Right atrium auricular region (tissue), 2 donors: ENCODE measurements around the gene PGP. TPM values are rescaled to one million over a fixed set of nuclear protein-coding genes. Genes with fewer than 3 reads are reported as not detected.
A peak's percentile ranks its signal among the peaks of the same experiment; 100 is the strongest.

ENCODE experiments used
- DNase-seq: peaks from one replicate; pipeline ENCODE4 v3.0.0-alpha.2; 2019; ENCODE audit warnings: low spot score
- H3K27ac ChIP-seq, 2 donors: fragments of 200-600 bp; sonication (generic); 1 replicate in 1 of 2; 2 replicates in 1 of 2; pipeline ENCODE4 v1.5.1; 2016 to 2019
- H3K27me3 ChIP-seq, 2 donors: fragments of 200-600 bp; sonication (generic); one replicate each; pipeline versions ENCODE4 v1.5.1 to v1.6.0; 2017 to 2019
- H3K36me3 ChIP-seq: fragments of 200-600 bp; sonication (generic); one replicate; pipeline ENCODE4 v1.5.1; 2016
- H3K4me1 ChIP-seq, 2 donors: fragments of 200-600 bp; sonication (generic); one replicate each; pipeline versions ENCODE4 v1.5.1 to v1.6.0; 2017 to 2019
- H3K4me3 ChIP-seq, 2 donors: fragments of 200-600 bp; sonication (generic); 1 replicate in 1 of 2; 2 replicates in 1 of 2; pipeline ENCODE4 v1.5.1; 2017 to 2019; ENCODE audit warnings: mild to moderate bottlenecking in 1 of 2, moderate library complexity in 1 of 2
- H3K9me3 ChIP-seq, 2 donors: fragments of 200-600 bp; sonication (generic); one replicate each; pipeline ENCODE4 v1.5.1; 2019
- total RNA-seq, 2 donors: library from RNA; depleted of rRNA; stranded (reverse); fragments of >200 nt; gene quantifications; one replicate each; pipeline ENCODE4 v1.1.0, GENCODE V29; 2016
- TF ChIP-seq, protein P1 (sequence below), 2 donors: fragments of 200-600 bp; sonication (generic); IDR thresholded peaks; one replicate each; pipeline ENCODE4 v1.5.1; 2019; ENCODE audit warnings: antibody characterized with exemption in 2 of 2

Gene PGP
- total RNA-seq, 2 donors from 2014 or later: 15.5 to 17.7 TPM

DNA sequence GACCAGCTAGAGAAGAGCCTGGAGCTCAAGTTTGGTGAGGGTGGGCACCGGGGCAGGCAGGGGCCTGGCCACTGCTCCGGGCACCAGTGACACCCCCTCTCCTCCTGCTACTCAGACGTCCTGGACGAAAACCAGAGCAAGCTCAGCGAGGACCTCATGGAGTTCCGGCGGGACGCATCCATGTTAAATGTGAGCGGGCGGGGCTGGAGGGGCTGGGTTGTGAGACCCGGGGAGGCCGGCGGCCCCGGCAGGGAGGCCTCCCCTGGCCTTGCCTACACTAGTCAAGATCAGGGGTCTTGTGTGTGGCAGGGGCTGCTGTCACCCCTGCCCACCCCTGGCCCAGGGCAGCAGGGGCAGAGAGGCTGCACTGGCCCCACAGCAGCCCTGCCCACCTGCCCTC, 41.3 kb downstream of the PGP start:
- H3K36me3 ChIP-seq: peaks cover 50% of the 10 kb centered on the region
- no peaks in the 10 kb centered on the region for H3K9me3 ChIP-seq
- H3K4me1 ChIP-seq: no peaks in the 10 kb centered on the region
- TF ChIP-seq, protein P1, sequence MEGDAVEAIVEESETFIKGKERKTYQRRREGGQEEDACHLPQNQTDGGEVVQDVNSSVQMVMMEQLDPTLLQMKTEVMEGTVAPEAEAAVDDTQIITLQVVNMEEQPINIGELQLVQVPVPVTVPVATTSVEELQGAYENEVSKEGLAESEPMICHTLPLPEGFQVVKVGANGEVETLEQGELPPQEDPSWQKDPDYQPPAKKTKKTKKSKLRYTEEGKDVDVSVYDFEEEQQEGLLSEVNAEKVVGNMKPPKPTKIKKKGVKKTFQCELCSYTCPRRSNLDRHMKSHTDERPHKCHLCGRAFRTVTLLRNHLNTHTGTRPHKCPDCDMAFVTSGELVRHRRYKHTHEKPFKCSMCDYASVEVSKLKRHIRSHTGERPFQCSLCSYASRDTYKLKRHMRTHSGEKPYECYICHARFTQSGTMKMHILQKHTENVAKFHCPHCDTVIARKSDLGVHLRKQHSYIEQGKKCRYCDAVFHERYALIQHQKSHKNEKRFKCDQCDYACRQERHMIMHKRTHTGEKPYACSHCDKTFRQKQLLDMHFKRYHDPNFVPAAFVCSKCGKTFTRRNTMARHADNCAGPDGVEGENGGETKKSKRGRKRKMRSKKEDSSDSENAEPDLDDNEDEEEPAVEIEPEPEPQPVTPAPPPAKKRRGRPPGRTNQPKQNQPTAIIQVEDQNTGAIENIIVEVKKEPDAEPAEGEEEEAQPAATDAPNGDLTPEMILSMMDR (IDR thresholded peaks at IDR 0.05): no peak
- no peaks in the 10 kb centered on the region for H3K27me3 ChIP-seq
- no peak for DNase-seq
- no peak overlapping the region for H3K4me3 ChIP-seq
- no peak overlapping the region for H3K27ac ChIP-seq

- Histone ChIP-seq H3K27ac (no peak overlapping the region), H3K4me1 (no peaks in the 10 kb centered on the region), H3K9me3 (no peaks in the 10 kb centered on the region), H3K4me3 (no peak overlapping the region), H3K36me3 (peaks cover 55% of the 10 kb centered on the region), H3K27me3 (no peaks in the 10 kb centered on the region)
- no peak for DNase-seq
- TF ChIP-seq, protein P1 (IDR thresholded peaks at IDR 0.05): no peak
Measured at GRCh38 chr16:2172688-2173335, 41.8 kb downstream of the PGP start.

GRCh38 chr16:2171601-2172178, 43.0 kb downstream of the PGP start:
- Histone ChIP-seq H3K27ac (no peak overlapping the region), H3K4me1 (no peaks in the 10 kb centered on the region), H3K9me3 (no peaks in the 10 kb centered on the region), H3K36me3 (peaks cover 61% of the 10 kb centered on the region), H3K27me3 (no peaks in the 10 kb centered on the region), H3K4me3 (no peak overlapping the region)
- TF ChIP-seq, protein P1 (IDR thresholded peaks at IDR 0.05): no peak
- DNase-seq: no peak

- no peaks in the 10 kb centered on the region for H3K9me3 ChIP-seq
- peak overlapping the region; percentile 16 to 36 for H3K27ac ChIP-seq
- peaks cover 64% of the 10 kb centered on the region for H3K36me3 ChIP-seq
- H3K27me3 ChIP-seq: no peaks in the 10 kb centered on the region
- H3K4me1 ChIP-seq: no peaks in the 10 kb centered on the region
- TF ChIP-seq, protein P1 (IDR thresholded peaks at IDR 0.05): no peak
- peak overlapping the region; percentile 23 to 39 for H3K4me3 ChIP-seq
- no peak for DNase-seq
Measured at GRCh38 chr16:2170587-2171435, 43.8 kb downstream of the PGP start.

GRCh38 chr16:2170080-2170479, 44.6 kb downstream of the PGP start:
- Histone ChIP-seq H3K27me3 (no peaks in the 10 kb centered on the region), H3K36me3 (peaks cover 59% of the 10 kb centered on the region), H3K4me3 (peak overlapping the region; percentile 23 to 39), H3K4me1 (no peaks in the 10 kb centered on the region), H3K27ac (peak overlapping the region; percentile 36 to 43), H3K9me3 (no peaks in the 10 kb centered on the region)
- TF ChIP-seq, protein P1 (IDR thresholded peaks at IDR 0.05): no peak
- no peak for DNase-seq
